Esophagus muscularis mucosa (tissue), 4 donors: ENCODE data around the gene FMN1.

Source experiments
- EP300 ChIP-seq: sonication (generic); formaldehyde crosslinking; IDR thresholded peaks from one replicate; pipeline ENCODE4 v1.6.1; 2017; ENCODE audit warnings: antibody characterized with exemption
- POLR2AphosphoS5 ChIP-seq, 2 donors: sonication (generic); formaldehyde crosslinking; IDR thresholded peaks; one replicate each; pipeline ENCODE4 v1.6.1; 2017; ENCODE audit warnings: antibody characterized with exemption in 2 of 2
- TF ChIP-seq, protein P1 (sequence below), 3 experiments: fragments of 200-600 bp in 2 of 3; fragments of 450-650 bp in 1 of 3; sonication (generic) in 2 of 3; IDR thresholded peaks; one replicate each; pipeline ENCODE4 v1.5.1; 2017 to 2019; ENCODE audit warnings: antibody characterized with exemption in 3 of 3, mild to moderate bottlenecking in 2 of 3, moderate library complexity in 1 of 3

DNA sequence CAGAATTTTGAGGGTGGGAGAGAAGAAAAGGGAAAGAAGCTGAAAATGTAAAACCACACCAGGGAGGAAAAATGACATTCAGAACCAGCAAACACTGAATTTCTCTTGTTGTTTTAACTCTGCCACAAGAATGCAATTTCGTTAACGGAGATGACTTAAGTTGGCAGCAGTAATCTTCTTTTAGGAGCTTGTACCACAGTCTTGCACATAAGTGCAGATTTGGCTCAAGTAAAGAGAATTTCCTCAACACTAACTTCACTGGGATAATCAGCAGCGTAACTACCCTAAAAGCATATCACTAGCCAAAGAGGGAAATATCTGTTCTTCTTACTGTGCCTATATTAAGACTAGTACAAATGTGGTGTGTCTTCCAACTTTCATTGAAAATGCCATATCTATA is 461.2 kb downstream of the FMN1 start:
- TF ChIP-seq, protein P1, sequence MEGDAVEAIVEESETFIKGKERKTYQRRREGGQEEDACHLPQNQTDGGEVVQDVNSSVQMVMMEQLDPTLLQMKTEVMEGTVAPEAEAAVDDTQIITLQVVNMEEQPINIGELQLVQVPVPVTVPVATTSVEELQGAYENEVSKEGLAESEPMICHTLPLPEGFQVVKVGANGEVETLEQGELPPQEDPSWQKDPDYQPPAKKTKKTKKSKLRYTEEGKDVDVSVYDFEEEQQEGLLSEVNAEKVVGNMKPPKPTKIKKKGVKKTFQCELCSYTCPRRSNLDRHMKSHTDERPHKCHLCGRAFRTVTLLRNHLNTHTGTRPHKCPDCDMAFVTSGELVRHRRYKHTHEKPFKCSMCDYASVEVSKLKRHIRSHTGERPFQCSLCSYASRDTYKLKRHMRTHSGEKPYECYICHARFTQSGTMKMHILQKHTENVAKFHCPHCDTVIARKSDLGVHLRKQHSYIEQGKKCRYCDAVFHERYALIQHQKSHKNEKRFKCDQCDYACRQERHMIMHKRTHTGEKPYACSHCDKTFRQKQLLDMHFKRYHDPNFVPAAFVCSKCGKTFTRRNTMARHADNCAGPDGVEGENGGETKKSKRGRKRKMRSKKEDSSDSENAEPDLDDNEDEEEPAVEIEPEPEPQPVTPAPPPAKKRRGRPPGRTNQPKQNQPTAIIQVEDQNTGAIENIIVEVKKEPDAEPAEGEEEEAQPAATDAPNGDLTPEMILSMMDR (IDR thresholded peaks at IDR 0.05), result no peak
- TF ChIP-seq POLR2AphosphoS5 (IDR thresholded peaks at IDR 0.05) (no peak), EP300 (no peak)
